A673 (cell line): Measurements from ENCODE around the gene HIGD1A.

Experiments
- CTCF ChIP-seq: fragments of 300-800, 200-600 bp; sonication (generic); conservative IDR thresholded peaks from 2 replicates; pipeline ENCODE4 v1.5.1; 2017; ENCODE audit warnings: low read depth, mild to moderate bottlenecking, antibody characterized with exemption, low read length, moderate library complexity, mixed read lengths
- EZH2 ChIP-seq: fragments of 200-600 bp; sonication (generic); IDR thresholded peaks from 2 replicates; pipeline ENCODE4 v1.6.1; 2017; ENCODE audit warnings: borderline replicate concordance, low read depth, mild to moderate bottlenecking, mixed read lengths, antibody characterized with exemption, low read length; ENCODE audit not compliant: poor library complexity, severe bottlenecking

- TF ChIP-seq CTCF (no peak), EZH2 (no peak)
Measured at GRCh38 chr3:42772670-42773408, 31.5 kb downstream of the HIGD1A start, which contains the start of gene CCDC13.
